HCT116 (cell line): ENCODE results near the gene PSORS1C1. TPM values are rescaled to one million over a fixed set of nuclear protein-coding genes. Genes with fewer than 3 reads are reported as not detected.

Source experiments
- ATAC-seq: fragments of 200-7000 bp; cut with Tn5 transposase; 2 replicates; pipeline ENCODE4 v1.9.1; 2020; ENCODE audit warnings: mild to moderate bottlenecking, moderate library complexity
- BruUV-seq: library from RNA; stranded (reverse); fragments of 400-500 nt; replicated peaks from 2 replicates; lab custom pipeline; 2021; lab: Mats Ljungman, UMichigan
- CTCF ChIA-PET: fragments of 300-600 bp; sonication (Branson Sonifier 250); formaldehyde crosslinking; loops from one replicate; lab custom pipeline; 2021; ENCODE audit warnings: antibody characterized with exemption; lab: Charles Lee
- POLR2A ChIA-PET: fragments of 300-600, 350-600 bp; sonication (Branson Sonifier 250); formaldehyde crosslinking; loops from one replicate; lab custom pipeline; 2021; ENCODE audit warnings: antibody characterized with exemption; lab: Charles Lee
- RAD21 ChIA-PET, 2 experiments: fragments of 300-600 bp; sonication (Branson Sonifier 250); formaldehyde crosslinking; loops; one replicate each; lab custom pipeline; 2023; ENCODE audit warnings: low total read pairs in 2 of 2; ENCODE audit not compliant: uncharacterized antibody in 2 of 2, unreplicated experiment in 2 of 2, low non-redundant PET in 1 of 2; lab: Charles Lee
- DNase-seq: peaks from one replicate; pipeline ENCODE4 v3.0.0-alpha.2; 2010; ENCODE audit warnings: low read depth, low spot score
- H2AFZ ChIP-seq: fragments of 200-600 bp; shearing (Covaris generic), sonication (generic); 2 replicates; pipeline ENCODE4 v1.6.1; 2017; ENCODE audit warnings: low read depth, mixed run types, mixed read lengths, antibody characterized with exemption, low read length; ENCODE audit not compliant: poor library complexity, severe bottlenecking
- H3K27ac ChIP-seq: 2 replicates; pipeline ENCODE4 v1.5.1; 2012; ENCODE audit warnings: low read depth, low read length
- H3K27me3 ChIP-seq: fragments of 200-600 bp; sonication (generic); 2 replicates; pipeline ENCODE4 v1.6.1; 2016; ENCODE audit warnings: mixed run types, low read length, mixed read lengths; ENCODE audit not compliant: insufficient read depth
- H3K36me3 ChIP-seq, 2 experiments: fragments of 200-500 bp in 1 of 2; fragments of 200-600 bp in 1 of 2; sonication (Bioruptor generic) in 1 of 2; sonication (generic) in 1 of 2; 2 replicates each; pipeline versions ENCODE4 v1.5.1 to v1.6.1; 2014 to 2016; ENCODE audit warnings: low read length in 2 of 2, inconsistent platforms in 1 of 2, mixed read lengths in 1 of 2, mixed run types in 1 of 2; ENCODE audit not compliant: insufficient read depth in 2 of 2, control insufficient read depth in 1 of 2
- H3K4me1 ChIP-seq, 2 experiments: fragments of 200-600 bp in 1 of 2; sonication (generic) in 1 of 2; 2 replicates each; pipeline versions ENCODE4 v1.5.1 to v1.6.1; 2012 to 2017; ENCODE audit warnings: low read length in 2 of 2, inconsistent platforms in 1 of 2, mild to moderate bottlenecking in 1 of 2, mixed read lengths in 1 of 2, mixed run types in 1 of 2, moderate library complexity in 1 of 2; ENCODE audit not compliant: insufficient read depth in 2 of 2, control insufficient read depth in 1 of 2
- H3K4me2 ChIP-seq: fragments of 200-600 bp; sonication (generic); 2 replicates; pipeline ENCODE4 v1.6.1; 2017; ENCODE audit warnings: mixed run types, low read length, mixed read lengths
- H3K4me3 ChIP-seq, 2 experiments: fragments of 200-600 bp in 1 of 2; sonication (generic) in 1 of 2; replicated peaks in 1 of 2; 2 replicates each; pipeline ENCODE4 v1.5.1; 2011 to 2016; ENCODE audit warnings: low read length in 2 of 2, control low read depth in 1 of 2, low read depth in 1 of 2, mild to moderate bottlenecking in 1 of 2, mixed read lengths in 1 of 2, mixed run types in 1 of 2
- H3K79me2 ChIP-seq: fragments of 200-600 bp; sonication (generic); 2 replicates; pipeline ENCODE4 v1.6.1; 2017; ENCODE audit warnings: mild to moderate bottlenecking, mixed run types, low read length, moderate library complexity, mixed read lengths; ENCODE audit not compliant: insufficient read depth
- H3K9ac ChIP-seq: fragments of 200-600 bp; sonication (generic); 2 replicates; pipeline ENCODE4 v1.6.1; 2016; ENCODE audit warnings: low read length, mixed read lengths
- H3K9me2 ChIP-seq: fragments of 200-600 bp; sonication (generic), shearing (Covaris generic); 2 replicates; pipeline ENCODE4 v1.6.1; 2017; ENCODE audit warnings: mixed run types, mild to moderate bottlenecking, moderate library complexity; ENCODE audit not compliant: insufficient read depth
- H3K9me3 ChIP-seq, 2 experiments: fragments of 200-500 bp in 1 of 2; fragments of 200-600 bp in 1 of 2; sonication (Bioruptor generic) in 1 of 2; sonication (generic) in 1 of 2; 2 replicates each; pipeline ENCODE4 v1.6.1; 2014 to 2017; ENCODE audit warnings: low read length in 2 of 2, mixed read lengths in 2 of 2, inconsistent platforms in 1 of 2, low read depth in 1 of 2, mild to moderate bottlenecking in 1 of 2, mixed run types in 1 of 2, moderate library complexity in 1 of 2; ENCODE audit not compliant: control insufficient read depth in 1 of 2, insufficient read depth in 1 of 2
- H4K20me1 ChIP-seq: fragments of 200-600 bp; sonication (generic), shearing (Covaris generic); 2 replicates; pipeline ENCODE4 v1.6.1; 2017; ENCODE audit warnings: mixed run types, mild to moderate bottlenecking, moderate library complexity; ENCODE audit not compliant: insufficient read depth
- CBX3 ChIP-seq: IDR thresholded peaks from 2 replicates; pipeline ENCODE4 v1.6.1; 2012; ENCODE audit warnings: low read depth
- CEBPB ChIP-seq: IDR thresholded peaks from 2 replicates; pipeline ENCODE4 v1.6.1; 2012; ENCODE audit warnings: low read depth
- EGR1 ChIP-seq: IDR thresholded peaks from 2 replicates; pipeline ENCODE4 v1.6.1; 2012; ENCODE audit warnings: low read depth
- ELF1 ChIP-seq: IDR thresholded peaks from 2 replicates; pipeline ENCODE4 v1.6.1; 2012; ENCODE audit warnings: low read depth, borderline replicate concordance
- EZH2 ChIP-seq: fragments of 200-600 bp; sonication (generic); IDR thresholded peaks from 2 replicates; pipeline ENCODE4 v1.6.1; 2017; ENCODE audit warnings: antibody characterized with exemption, mixed run types
- FOSL1 ChIP-seq: IDR thresholded peaks from 2 replicates; pipeline ENCODE4 v1.6.1; 2012; ENCODE audit warnings: low read depth
- JUND ChIP-seq: IDR thresholded peaks from 2 replicates; pipeline ENCODE4 v1.6.1; 2012
- POLR2A ChIP-seq: IDR thresholded peaks from 2 replicates; pipeline ENCODE4 v1.7.0; 2011; ENCODE audit warnings: borderline replicate concordance; ENCODE audit not compliant: insufficient read depth, insufficient read length; ENCODE audit errors: extremely low read depth
- POLR2AphosphoS5 ChIP-seq: IDR thresholded peaks from 2 replicates; pipeline ENCODE4 v1.6.1; 2011; ENCODE audit warnings: mild to moderate bottlenecking, low read depth, low read length, moderate library complexity
- SRF ChIP-seq: IDR thresholded peaks from 2 replicates; pipeline ENCODE4 v1.6.1; 2012; ENCODE audit warnings: low read depth
- TCF7L2 ChIP-seq: IDR thresholded peaks from 2 replicates; pipeline ENCODE4 v1.7.0; 2011; ENCODE audit warnings: borderline replicate concordance, inconsistent platforms; ENCODE audit not compliant: insufficient read depth, insufficient read length; ENCODE audit errors: extremely low read depth
- ZNF274 ChIP-seq: fragments of 200-500 bp; sonication (Bioruptor generic); IDR thresholded peaks from 2 replicates; pipeline ENCODE4 v1.6.1; 2014; ENCODE audit warnings: mild to moderate bottlenecking, low read depth, low read length, inconsistent platforms
- intact Hi-C: fragments of 100-400 bp; cut with micrococcal nuclease; formaldehyde crosslinking; loops from 2 replicates; pipeline ENCODE4 v1.10.0; 2022
- total RNA-seq: library from RNA; stranded (reverse); gene quantifications from one replicate; pipeline ENCODE4 v1.2.1, GENCODE V29; 2021; ENCODE audit not compliant: unreplicated experiment
- TF ChIP-seq, protein P1 (sequence below): IDR thresholded peaks from 2 replicates; pipeline ENCODE4 v1.6.1; 2012
- TF ChIP-seq, protein P2 (sequence below): IDR thresholded peaks from 2 replicates; pipeline ENCODE4 v1.6.1; 2011; ENCODE audit warnings: mild to moderate bottlenecking, low read length, moderate library complexity; ENCODE audit not compliant: insufficient replicate concordance; ENCODE audit errors: extremely low read depth

The PSORS1C1 gene
- total RNA-seq, 1 experiment from 2014 or later = 9.8 TPM

DNA sequence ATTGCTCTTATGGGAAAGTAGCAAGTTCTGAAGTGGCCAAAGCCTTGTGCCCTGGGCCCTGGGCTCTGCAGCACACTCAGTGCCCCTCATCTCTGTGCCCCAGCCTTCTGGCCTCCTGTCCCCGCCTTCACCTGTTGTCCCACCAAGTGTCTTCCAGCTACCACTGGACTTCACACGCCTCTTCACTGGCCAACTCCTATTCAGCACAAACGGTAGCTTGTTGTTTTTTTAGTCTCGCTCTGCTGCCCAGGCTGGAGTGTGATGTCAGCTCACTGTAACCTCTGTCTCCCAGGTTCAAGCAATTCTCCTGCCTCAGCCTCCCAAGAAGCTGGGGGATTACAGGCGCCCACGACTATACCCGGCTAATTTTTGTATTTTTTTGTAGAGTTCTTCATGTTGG lies 38.2 kb downstream of the PSORS1C1 start:
- H3K79me2 ChIP-seq = peaks cover 4% of the 10 kb centered on the region
- H3K9me2 ChIP-seq = no peaks in the 10 kb centered on the region
- no peak for TF ChIP-seq ELF1
- TF ChIP-seq JUND = no peak
- TF ChIP-seq CBX3 = no peak
- no peak for TF ChIP-seq EGR1
- TF ChIP-seq FOSL1 = no peak
- TF ChIP-seq TCF7L2 = no peak
- TF ChIP-seq, protein P1, sequence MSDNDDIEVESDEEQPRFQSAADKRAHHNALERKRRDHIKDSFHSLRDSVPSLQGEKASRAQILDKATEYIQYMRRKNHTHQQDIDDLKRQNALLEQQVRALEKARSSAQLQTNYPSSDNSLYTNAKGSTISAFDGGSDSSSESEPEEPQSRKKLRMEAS = no peak
- no peak for TF ChIP-seq POLR2AphosphoS5
- TF ChIP-seq CEBPB = no peak
- no peak for TF ChIP-seq POLR2A
- no peak overlapping the region for H3K4me3 ChIP-seq
- peaks cover 5 to 9% of the 10 kb centered on the region in 2 experiments for H3K4me1 ChIP-seq
- BruUV-seq = no TSS peak
- H3K9me3 ChIP-seq = no peaks in the 10 kb centered on the region
- ATAC-seq (no peak), DNase-seq (no peak)
- no peak overlapping the region for H2AFZ ChIP-seq
- peaks cover 0 to 8% of the 10 kb centered on the region in 2 experiments; a peak in 2 of 4 replicates for H3K36me3 ChIP-seq
- H3K4me2 ChIP-seq = no peak overlapping the region
- H3K27me3 ChIP-seq = no peaks in the 10 kb centered on the region
- no peak overlapping the region for H3K9ac ChIP-seq
- POLR2A ChIA-PET = no interaction called here
- intact Hi-C loops = no loop called here
- H4K20me1 ChIP-seq = no peaks in the 10 kb centered on the region
- RAD21 ChIA-PET = interaction anchor here in 1 of 2 experiments (0.6 kb wide), 1 partner anchor 20 kb away, joined by 6 read pairs; no protein-coding TSS in a partner anchor
- no peak overlapping the region for H3K27ac ChIP-seq
- CTCF ChIA-PET = interaction anchor here (1.4 kb wide), 1 partner anchor 24 kb away, joined by 3 read pairs; no protein-coding TSS in a partner anchor

DNA sequence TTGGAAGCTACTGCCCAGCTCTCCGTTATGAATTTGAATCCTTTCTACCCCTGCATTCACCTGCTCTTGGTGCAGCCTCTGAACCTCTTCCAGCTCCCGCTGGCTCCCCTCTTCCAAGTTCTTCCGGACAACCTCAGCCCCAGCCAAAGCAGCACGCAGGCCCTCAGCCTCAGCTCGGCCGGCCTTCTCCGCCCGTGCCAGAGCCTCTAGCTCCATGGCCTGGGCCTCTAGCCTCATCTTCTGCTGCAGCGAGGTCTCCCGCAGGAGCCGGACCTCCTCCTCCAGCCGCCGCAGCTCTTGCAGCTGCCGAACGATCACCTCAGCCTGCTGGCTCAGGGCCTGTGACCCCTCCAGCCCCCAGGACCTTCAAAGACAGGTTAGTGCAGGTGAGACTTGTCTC lies 39.8 kb downstream of the PSORS1C1 start:
- ChIA-PET POLR2A (interaction anchor here (0.6 kb wide), 1 partner anchor 588 kb away, joined by 3 read pairs; no protein-coding TSS in a partner anchor), CTCF (no interaction called here), RAD21 (no interaction called here)
- H3K4me2 ChIP-seq = no peak overlapping the region
- H2AFZ ChIP-seq = no peak overlapping the region
- H3K36me3 ChIP-seq = peaks cover 0 to 8% of the 10 kb centered on the region in 2 experiments; a peak in 2 of 4 replicates
- DNase-seq = no peak
- H3K9ac ChIP-seq = no peak overlapping the region
- H3K4me1 ChIP-seq = peaks cover 11 to 16% of the 10 kb centered on the region in 2 experiments
- intact Hi-C loops = no loop called here
- H3K27me3 ChIP-seq = no peaks in the 10 kb centered on the region
- H3K27ac ChIP-seq = no peak overlapping the region
- no peak for ATAC-seq
- no peaks in the 10 kb centered on the region for H3K9me2 ChIP-seq
- H3K4me3 ChIP-seq = no peak overlapping the region
- no peaks in the 10 kb centered on the region for H4K20me1 ChIP-seq
- no TSS peak for BruUV-seq
- TF ChIP-seq ZNF274 (no peak), JUND (no peak), EGR1 (no peak), EZH2 (no peak), ELF1 (no peak), CEBPB (no peak), SRF (no peak), POLR2AphosphoS5 (no peak)
- TF ChIP-seq, protein P2, sequence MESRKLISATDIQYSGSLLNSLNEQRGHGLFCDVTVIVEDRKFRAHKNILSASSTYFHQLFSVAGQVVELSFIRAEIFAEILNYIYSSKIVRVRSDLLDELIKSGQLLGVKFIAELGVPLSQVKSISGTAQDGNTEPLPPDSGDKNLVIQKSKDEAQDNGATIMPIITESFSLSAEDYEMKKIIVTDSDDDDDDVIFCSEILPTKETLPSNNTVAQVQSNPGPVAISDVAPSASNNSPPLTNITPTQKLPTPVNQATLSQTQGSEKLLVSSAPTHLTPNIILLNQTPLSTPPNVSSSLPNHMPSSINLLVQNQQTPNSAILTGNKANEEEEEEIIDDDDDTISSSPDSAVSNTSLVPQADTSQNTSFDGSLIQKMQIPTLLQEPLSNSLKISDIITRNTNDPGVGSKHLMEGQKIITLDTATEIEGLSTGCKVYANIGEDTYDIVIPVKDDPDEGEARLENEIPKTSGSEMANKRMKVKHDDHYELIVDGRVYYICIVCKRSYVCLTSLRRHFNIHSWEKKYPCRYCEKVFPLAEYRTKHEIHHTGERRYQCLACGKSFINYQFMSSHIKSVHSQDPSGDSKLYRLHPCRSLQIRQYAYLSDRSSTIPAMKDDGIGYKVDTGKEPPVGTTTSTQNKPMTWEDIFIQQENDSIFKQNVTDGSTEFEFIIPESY = no peak
- TF ChIP-seq, protein P1 = no peak
- no peaks in the 10 kb centered on the region for H3K9me3 ChIP-seq
- H3K79me2 ChIP-seq = peaks cover 9% of the 10 kb centered on the region
